Stimulated activated CD4-positive, alpha-beta T cell treated with anti-CD3 and anti-CD28 coated beads, Interleukin-4, amount 100 ng/mL, for 4 hours (primary cell): ENCODE results near the gene FTL.
A peak's percentile ranks its signal among the peaks of the same experiment; 100 is the strongest.

Experiments
- DNase-seq, 2 experiments: peaks; one replicate each; pipeline ENCODE4 v3.0.0-alpha.2; 2020

FTL gene

GRCh38 chr19:48946463-48947257 is 18.4 kb upstream of the FTL start:
- DNase-seq: no peak

GRCh38 chr19:48947258-48947542 is 17.9 kb upstream of the FTL start:
- DNase-seq: no peak

- DNase-seq: no peak
Observed at GRCh38 chr19:48950159-48950558, 14.9 kb upstream of the FTL start.

GRCh38 chr19:48950830-48951519 is 14.1 kb upstream of the FTL start:
- no peak for DNase-seq

GRCh38 chr19:48953141-48953540 is 12.0 kb upstream of the FTL start:
- DNase-seq: no peak

DNA sequence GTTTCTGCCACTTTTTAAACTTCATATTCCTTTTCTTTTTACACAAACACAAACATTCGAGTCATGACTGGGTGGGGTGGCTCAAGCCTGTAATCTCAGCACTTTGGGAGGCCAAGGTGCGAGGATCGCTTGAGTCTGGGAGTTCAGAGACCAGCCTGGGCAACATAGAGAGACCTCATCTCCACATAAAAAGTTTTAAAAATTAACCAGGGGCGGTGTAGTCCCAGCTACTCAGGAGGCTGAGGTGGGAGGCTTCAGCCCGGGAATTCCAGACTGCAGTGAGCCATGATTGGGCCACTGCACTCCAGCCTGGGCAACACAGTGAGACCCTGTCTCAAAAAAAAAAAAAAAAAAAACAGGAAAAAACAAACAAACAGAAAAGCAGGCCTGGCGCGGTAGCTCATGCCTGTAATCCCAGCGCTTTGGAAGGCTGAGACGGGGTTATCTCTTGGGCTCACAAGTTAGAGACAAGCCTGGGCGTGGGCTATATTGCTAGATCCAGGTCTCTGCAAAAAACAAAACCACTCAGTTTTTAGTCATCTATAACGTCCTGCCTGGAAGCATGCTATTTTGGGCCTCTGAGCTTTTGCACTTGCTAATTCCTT is 11.0 kb upstream of the FTL start:
- no peak for DNase-seq

DNA sequence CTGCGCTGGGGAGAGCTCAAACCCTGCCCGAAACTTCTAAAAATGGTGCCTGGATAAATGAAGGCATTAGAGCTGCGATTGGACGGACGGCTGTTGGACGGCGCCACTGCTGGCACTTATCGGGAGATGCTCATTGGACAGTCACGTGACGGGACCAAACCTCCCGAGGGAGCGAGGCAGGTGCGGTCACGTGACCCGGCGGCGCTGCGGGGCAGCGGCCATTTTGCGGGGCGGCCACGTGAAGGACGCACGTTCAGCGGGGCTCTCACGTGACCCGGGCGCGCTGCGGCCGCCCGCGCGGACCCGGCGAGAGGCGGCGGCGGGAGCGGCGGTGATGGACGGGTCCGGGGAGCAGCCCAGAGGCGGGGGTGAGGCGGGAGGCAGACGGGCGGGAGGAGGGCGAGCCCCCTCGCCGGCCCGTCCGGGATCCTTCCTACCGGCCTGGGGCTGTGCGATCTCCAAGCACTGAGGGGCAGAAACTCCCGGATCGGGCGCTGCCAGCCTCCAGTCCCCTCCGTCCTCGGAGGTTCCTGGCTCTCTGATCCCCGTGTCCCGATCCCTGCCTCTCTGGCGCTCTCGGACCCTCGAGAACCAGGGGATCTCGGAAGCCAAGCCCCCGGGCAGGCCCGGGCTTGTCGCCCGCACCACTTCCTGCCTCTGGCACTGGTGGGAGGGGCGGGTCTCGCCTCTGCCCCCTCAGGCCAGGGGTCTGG is 10.4 kb upstream of the FTL start, which contains the start of gene BAX:
BAX (plus strand) TSS at position 281 of the 713 bp plus-strand sequence; CDS start at position 335, 54 bp downstream.
- DNase-seq: peak; percentile 86 to 94

GRCh38 chr19:48955308-48955958 is 9.7 kb upstream of the FTL start:
- DNase-seq: no peak

- no peak for DNase-seq
Observed at GRCh38 chr19:48958006-48958405, 7.1 kb upstream of the FTL start.

DNA sequence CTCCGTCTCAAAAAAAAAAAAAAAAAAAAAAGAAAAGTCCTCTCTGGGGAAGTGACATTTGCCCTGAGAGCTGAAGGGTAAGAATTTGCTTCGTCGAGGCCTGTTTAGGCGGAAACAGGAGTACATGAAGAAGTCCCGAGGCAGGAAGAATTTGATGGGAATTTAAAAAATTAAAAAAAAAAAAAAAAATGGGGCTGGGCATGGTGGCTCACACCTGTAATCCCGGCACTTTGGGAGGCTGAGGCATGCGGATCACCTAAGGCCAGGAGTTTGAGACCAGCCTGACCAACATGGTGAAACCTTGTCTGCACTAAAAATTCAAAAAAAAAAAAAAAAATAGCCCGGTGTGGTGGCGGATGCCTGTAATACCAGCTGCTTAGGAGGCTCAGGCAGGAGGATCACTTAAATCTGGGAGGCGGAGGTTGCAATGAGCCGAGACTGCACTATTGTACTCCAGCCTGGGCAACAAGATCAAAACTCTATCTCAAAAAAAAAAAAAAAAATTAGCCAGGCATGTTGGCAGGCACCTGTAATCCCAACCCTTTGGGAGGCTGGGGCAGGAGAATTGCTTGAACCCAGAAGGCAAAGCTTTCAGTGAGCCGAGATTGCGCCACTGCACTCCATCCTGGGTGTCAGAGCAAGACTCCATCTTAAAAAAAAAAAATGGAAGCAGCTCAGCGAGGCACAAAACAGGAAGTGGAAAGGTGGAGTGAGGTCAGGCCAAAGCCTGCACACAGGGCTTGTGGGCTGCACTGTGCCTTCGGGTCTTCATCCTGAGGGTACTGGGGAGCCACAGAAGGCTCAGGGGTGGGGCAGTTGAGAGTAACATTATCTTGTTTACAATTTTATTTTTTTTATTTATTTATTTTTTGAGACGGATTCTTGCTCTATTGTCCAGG is 5.5 kb upstream of the FTL start:
- DNase-seq: no peak

DNA sequence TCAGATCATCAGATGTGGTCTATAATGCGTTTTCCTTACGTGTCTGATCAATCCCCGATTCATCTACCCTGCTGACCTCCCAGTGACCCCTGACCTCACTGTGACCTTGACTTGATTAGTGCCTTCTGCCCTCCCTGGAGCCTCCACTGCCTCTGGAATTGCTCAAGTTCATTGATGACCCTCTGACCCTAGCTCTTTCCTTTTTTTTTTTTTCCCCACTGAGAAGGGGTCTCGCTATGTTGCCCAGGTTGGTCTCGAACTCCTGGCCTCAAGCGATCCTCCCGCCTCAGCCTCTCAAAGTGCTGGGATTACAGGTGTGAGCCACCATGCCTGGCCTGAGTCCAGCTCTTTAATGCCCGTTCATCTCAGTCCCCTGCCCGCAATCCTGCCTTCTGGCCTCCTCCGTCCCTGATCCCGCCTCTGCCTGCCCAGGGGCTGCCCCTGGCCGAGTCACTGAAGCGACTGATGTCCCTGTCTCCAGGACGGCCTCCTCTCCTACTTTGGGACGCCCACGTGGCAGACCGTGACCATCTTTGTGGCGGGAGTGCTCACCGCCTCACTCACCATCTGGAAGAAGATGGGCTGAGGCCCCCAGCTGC is 4.0 kb upstream of the FTL start:
- DNase-seq: no peak

- no peak for DNase-seq
Observed at GRCh38 chr19:48961673-48962028, 3.5 kb upstream of the FTL start.

GRCh38 chr19:48962029-48962848 is 2.9 kb upstream of the FTL start:
- DNase-seq: no peak

DNA sequence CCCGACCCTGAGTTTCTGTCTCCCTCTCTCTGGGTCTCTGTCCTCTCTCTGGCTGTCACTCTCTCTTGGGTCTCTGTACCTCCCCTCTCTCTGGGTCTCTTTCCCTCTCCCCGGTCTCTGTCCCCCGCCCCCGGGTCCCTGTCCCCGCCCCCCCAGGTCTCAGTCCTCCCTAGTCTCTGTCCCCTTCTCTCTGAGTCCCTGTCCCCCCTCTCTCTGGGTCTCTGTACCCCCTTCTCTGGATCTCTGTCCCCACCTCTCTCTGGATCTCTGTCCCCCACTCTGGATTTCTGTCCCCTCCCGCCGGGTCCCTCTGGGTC is 2.3 kb upstream of the FTL start:
- no peak for DNase-seq

GRCh38 chr19:48963371-48964204 is 1.5 kb upstream of the FTL start:
- DNase-seq: peak; percentile 64 to 69

DNA sequence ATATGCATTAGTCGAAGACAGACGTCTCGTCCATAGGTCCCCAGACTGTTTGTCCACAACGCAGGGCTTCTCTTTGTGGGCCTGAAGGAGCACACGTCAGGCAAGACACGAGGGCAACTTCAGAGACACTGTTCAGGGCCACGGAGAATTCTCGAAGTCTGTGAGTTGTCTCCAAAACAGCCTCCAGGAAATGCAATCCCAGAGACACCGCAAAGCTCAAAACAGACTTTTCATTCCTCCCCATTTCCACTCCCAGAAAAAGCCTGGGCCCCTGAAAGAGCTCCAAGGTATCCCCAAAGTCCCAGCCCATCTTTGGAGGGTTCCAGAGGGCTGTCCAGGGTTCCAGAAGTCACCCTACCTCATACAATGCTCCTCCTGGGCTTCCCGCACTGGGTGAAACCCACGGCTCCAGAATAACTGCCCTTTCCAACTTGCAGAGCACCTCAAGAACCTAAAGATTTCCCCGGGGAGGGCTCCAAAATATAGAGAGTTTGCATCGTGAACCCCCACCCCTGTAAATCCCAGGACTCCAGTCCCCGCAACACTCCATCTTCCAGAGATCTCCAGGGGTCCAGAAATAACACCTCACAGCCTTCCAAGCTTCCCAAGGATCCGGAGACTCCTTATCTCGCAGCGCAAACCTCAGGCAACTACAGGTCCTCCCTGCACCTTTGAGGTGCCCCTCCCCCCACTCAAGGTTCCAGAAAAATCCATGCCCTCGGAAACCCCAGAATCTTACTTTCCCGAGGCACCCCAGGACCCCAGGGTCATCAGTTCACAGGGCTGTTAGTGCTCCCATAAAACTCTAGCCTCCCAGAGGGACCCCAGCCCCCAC is 687 bp upstream of the FTL start:
- no peak for DNase-seq

GRCh38 chr19:48965806-48966540 is 864 bp downstream of the FTL start:
- peak; percentile 82 to 91 for DNase-seq
